ENCODE measurements around the gene MED27. TPM values are rescaled to one million over a fixed set of nuclear protein-coding genes. Genes with fewer than 3 reads are reported as not detected.
"Not testable (repeated sequence)": the region's sequence is repeated elsewhere in the genome, so short reads cannot be mapped to it uniquely, and the experiment has no call there.

MED27 gene
- total and polyA plus RNA-seq, 2 experiments from 2014 or later = 18.3 to 69.2 TPM

DNA sequence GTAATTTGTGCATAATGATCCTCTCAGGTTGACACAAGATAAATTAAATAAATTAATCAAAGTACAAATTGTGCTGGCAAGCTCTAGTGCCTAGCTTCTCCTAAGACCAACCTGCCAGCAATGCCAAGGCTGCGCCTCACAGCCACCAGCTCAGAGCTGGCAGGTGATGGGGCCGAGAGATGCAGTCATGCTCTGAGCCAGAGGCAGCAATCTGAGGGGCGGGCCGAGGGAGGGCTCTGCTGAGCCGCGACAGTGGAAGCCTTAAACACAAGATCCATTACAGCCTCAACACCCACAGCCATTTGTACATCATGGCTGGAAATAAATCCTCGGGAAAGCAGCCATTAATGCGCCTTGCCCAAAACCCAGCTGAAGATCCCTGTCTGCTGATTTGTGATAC, 20.3 kb downstream of the MED27 start:
- Histone ChIP-seq H3K4me1 (ENCODE audit: low read depth) (no peaks in the 10 kb centered on the region), H3K9me3 (ENCODE audit: low read depth) (no peaks in the 10 kb centered on the region), H3K27me3 (no peaks in the 10 kb centered on the region), H3K4me3 (no peak overlapping the region), H3K27ac (no peak overlapping the region), H3K36me3 (no peaks in the 10 kb centered on the region)
- no peak for DNase-seq (ENCODE audit: low read depth in 1 of 2, low spot score in 1 of 2)
- TF ChIP-seq, protein P1, sequence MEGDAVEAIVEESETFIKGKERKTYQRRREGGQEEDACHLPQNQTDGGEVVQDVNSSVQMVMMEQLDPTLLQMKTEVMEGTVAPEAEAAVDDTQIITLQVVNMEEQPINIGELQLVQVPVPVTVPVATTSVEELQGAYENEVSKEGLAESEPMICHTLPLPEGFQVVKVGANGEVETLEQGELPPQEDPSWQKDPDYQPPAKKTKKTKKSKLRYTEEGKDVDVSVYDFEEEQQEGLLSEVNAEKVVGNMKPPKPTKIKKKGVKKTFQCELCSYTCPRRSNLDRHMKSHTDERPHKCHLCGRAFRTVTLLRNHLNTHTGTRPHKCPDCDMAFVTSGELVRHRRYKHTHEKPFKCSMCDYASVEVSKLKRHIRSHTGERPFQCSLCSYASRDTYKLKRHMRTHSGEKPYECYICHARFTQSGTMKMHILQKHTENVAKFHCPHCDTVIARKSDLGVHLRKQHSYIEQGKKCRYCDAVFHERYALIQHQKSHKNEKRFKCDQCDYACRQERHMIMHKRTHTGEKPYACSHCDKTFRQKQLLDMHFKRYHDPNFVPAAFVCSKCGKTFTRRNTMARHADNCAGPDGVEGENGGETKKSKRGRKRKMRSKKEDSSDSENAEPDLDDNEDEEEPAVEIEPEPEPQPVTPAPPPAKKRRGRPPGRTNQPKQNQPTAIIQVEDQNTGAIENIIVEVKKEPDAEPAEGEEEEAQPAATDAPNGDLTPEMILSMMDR (IDR thresholded peaks at IDR 0.05; ENCODE audit: low read depth, low read length) = no peak

- not testable (repeated sequence) for H3K4me1 ChIP-seq (ENCODE audit: low read depth); DNase-seq (ENCODE audit: low read depth in 1 of 2, low spot score in 1 of 2); H3K9me3 ChIP-seq (ENCODE audit: low read depth)
These were observed 21.4 kb downstream of the MED27 start for GRCh38 chr9:132058226-132058625.

GRCh38 chr9:132056717-132057560, 22.7 kb downstream of the MED27 start:
- Histone ChIP-seq H3K9me3 (ENCODE audit: low read depth) (no peaks in the 10 kb centered on the region), H3K27ac (no peak overlapping the region), H3K4me1 (ENCODE audit: low read depth) (no peaks in the 10 kb centered on the region), H3K4me3 (no peak overlapping the region), H3K27me3 (no peaks in the 10 kb centered on the region), H3K36me3 (no peaks in the 10 kb centered on the region)
- TF ChIP-seq, protein P1 (IDR thresholded peaks at IDR 0.05; ENCODE audit: low read depth, low read length) = no peak
- no peak for DNase-seq (ENCODE audit: low read depth in 1 of 2, low spot score in 1 of 2)

More at GRCh38 chr9:132058226-132058625, 21.4 kb downstream of the MED27 start:
- H3K27me3 ChIP-seq, H3K27ac ChIP-seq, H3K4me3 ChIP-seq, H3K36me3 ChIP-seq: not testable (repeated sequence)

DNA sequence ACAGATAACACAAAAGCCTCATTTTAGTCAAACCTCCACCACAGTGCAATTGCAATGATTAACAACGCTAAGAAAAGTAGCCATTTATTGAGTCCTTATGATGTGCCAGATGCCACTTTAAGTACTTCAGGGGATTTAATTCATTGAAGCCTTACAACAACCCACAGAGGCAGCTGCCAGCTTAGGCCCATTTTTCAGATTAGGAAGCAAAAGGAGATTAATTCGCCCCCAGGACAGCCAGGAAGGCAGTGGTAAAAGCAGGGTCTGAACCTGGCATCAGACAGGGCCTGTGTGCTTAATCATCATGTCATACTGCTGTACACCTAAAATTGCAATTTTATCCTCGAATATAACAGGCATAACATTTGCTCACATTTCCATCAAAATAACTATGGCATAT, 23.9 kb downstream of the MED27 start:
- no peak overlapping the region for H3K4me3 ChIP-seq
- no peaks in the 10 kb centered on the region for H3K27me3 ChIP-seq
- TF ChIP-seq, protein P1 (IDR thresholded peaks at IDR 0.05; ENCODE audit: low read depth, low read length) = no peak
- H3K9me3 ChIP-seq (ENCODE audit: low read depth) = no peaks in the 10 kb centered on the region
- H3K27ac ChIP-seq = no peak overlapping the region
- H3K4me1 ChIP-seq (ENCODE audit: low read depth) = no peaks in the 10 kb centered on the region
- H3K36me3 ChIP-seq = no peaks in the 10 kb centered on the region
- no peak for DNase-seq (ENCODE audit: low read depth in 1 of 2, low spot score in 1 of 2)

DNA sequence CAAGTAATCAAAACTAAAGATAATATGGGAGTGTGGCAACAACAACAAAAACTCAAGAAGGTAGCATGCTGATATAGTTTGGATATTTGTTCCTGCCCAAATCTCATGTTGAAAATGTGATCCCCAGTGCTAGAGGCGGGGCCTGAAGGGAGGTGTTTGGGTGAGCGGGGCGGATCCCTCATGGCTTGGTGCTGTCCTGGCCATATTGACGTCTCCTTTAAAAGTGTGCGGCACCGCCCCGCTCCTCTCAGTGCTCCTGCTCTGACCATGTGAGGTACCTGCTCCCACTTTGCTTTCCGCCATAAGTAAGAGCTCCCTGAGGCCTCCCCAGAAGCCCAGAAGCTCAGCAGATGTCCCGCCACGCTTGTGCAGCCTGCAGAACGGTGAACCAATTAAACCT, 25.6 kb downstream of the MED27 start:
- no peak for DNase-seq (ENCODE audit: low read depth in 1 of 2, low spot score in 1 of 2)
- Histone ChIP-seq H3K36me3 (no peaks in the 10 kb centered on the region), H3K4me3 (no peak overlapping the region), H3K9me3 (ENCODE audit: low read depth) (no peaks in the 10 kb centered on the region), H3K27me3 (no peaks in the 10 kb centered on the region), H3K4me1 (ENCODE audit: low read depth) (no peaks in the 10 kb centered on the region), H3K27ac (no peak overlapping the region)
- TF ChIP-seq, protein P1 (IDR thresholded peaks at IDR 0.05; ENCODE audit: low read depth, low read length) = no peak

GRCh38 chr9:132049900-132050299, 29.8 kb downstream of the MED27 start:
- no peaks in the 10 kb centered on the region for H3K27me3 ChIP-seq
- TF ChIP-seq, protein P1 (IDR thresholded peaks at IDR 0.05; ENCODE audit: low read depth, low read length) = no peak
- H3K4me1 ChIP-seq (ENCODE audit: low read depth) = peaks cover 5% of the 10 kb centered on the region
- no peaks in the 10 kb centered on the region for H3K9me3 ChIP-seq (ENCODE audit: low read depth)
- H3K4me3 ChIP-seq = no peak overlapping the region
- no peak overlapping the region for H3K27ac ChIP-seq
- no peak for DNase-seq (ENCODE audit: low read depth in 1 of 2, low spot score in 1 of 2)
- no peaks in the 10 kb centered on the region for H3K36me3 ChIP-seq

All from cardiac muscle cell (in vitro differentiated cells and primary cell).